GM18867 (cell line): ENCODE results near the gene EIF3F.

Source experiments
- ATAC-seq: cut with Tn5 transposase; IDR thresholded peaks from one replicate; pipeline ENCODE4 v1.9.1; 2021; ENCODE audit warnings: mild to moderate bottlenecking, moderate library complexity; ENCODE audit not compliant: unreplicated experiment

The EIF3F gene

DNA sequence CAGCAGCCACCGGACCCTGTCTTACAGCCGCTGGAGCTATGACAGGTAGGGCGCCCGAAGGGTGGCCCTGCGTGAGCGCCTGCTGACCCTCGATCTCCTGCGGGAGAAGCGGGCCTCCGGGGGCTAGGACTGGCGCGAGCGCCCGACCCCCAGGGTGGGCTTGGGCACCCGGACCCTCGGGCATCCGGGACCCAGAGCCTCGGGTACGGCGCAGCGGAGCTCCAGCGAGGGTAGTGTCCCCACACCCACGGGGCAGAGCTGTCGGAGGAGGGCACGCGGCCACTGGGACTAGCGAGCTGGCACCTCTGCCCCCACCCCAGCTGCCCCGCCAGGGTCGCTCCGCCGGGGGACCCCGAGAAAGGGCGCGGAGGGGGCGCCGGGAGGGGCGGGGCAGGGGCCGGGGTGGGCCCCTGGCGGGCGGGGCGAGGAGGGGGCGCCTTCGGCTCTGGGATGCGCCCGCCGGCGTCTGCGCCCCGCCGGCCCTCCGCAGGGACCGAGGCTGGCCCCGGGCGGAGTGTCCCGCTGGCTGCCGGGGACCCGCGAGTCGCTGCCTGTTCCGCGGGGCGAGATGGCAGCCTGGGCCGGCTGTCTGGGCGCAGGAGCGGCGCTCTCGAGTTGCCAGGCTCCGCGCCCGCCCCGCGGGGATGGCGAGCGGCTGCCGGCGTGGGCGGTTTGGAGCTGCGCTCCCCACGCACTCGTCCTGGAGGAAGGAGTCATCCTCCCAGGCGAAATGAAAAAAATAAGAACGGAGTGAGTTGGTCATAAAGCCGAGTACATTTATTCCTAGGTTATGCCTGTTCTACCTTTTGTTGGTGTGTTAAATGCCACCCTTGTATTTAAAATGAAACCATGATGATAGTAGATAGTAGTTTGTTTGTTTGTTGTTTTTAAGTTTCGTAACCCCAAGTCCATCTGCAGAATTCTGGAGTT, 32.4 kb downstream of the EIF3F start:
- peak; percentile 35 for ATAC-seq

DNA sequence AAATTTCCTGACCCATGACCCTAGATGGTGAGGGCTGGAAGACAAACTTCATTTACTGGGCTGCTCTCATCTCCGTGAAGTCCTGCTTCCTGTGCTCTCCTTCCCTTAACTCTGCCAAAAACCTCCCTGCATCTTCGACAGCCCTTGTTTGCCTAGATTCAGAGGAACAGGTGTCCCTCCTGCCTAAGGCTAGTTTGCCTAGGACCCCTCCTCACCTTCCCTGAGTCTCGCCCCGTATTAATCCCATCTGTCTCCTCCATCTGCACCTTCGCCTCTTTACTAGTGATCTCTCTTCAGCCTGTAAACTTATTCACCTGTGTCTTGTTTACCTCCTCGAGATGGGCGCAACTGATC, 33.1 kb downstream of the EIF3F start:
- ATAC-seq: no peak

DNA sequence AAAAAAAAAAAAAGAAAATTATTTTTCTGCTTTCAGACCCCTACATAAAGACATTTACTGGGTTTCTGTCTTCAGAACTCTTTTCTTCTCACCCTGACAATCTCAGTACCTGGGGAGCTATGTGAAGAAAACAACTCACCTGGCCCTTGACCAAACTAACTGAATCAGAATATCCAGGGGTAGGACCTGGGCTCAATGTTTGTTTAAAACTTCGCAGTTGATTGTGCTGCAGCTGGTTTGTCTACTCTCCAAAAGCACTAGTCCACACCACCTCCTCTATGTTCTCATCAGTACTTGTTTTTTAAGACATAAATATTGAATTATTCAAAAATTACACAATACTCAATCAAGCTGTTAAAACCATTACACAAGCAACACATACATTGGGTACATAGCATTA, 34.8 kb downstream of the EIF3F start:
- ATAC-seq: no peak

DNA sequence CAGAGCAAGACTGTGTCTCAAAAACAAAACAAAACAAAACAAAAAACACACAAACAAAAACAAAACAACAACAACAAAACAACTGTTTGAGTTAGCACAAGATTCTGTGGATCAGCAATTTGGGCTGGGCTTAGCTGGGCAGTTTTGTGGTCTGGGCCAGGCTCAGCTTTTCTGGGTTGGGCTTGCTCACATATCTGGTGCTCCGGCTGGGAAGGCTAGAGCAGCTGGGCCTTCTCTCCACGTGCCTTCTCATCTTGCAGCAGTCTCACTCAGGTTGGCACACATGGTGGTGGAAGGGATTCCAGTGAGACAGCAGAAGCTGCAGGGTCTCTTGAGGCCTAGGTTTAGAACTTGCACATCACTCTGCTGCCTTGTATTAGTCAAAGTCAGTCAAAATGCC, 35.7 kb downstream of the EIF3F start:
- ATAC-seq: no peak

DNA sequence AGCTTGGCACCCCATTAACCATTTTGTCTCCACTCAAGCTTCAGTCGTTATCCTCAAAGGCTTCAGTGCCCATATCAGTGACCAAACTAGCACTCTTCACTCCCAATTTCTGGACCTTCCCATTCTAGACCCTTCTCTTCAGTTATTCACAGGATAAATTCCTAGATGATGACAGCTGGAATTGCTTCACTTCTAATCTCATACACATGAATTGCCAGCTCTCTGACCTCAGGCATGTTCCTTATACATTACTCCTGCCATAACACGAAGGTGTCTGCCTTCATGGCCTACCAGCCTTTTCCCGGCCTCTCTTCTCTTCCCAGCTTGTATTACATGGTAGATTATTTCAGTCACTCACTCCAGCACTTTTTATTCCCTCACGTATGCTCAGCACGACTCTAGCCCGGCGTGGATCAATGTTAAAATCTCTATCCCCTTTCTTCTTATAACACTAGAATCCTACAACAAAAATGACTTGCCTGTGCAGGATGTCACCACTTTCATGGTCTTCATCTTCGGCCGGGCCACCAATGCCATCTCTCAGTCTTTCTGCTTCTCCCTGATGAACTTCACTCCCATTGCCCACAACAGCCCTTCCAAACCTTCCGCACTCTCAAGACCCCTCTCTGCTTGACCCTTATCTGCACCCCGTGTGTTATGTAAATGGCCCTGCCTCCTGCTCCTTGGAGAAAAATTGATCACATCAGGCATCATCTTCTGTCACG, 36.9 kb downstream of the EIF3F start:
- ATAC-seq: no peak

DNA sequence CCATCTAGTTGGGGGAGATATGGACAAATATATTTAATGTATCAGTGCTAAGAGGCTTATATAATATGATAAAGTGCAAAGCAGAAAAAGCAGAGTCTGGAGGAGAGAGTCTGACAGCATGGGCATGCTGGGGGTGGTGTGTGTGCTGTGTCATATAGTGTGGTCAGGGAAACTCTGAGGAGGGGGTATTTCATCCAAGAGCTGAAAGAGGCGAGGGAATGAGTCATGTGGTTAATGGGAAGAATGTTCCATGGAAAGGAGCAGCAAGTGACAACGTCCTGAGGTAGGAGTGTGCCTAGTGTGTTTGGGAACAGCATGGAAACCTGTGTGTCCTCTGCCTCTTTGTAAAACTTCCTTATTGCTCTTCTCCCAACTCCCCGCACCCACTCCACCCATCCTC, 38.0 kb downstream of the EIF3F start:
- ATAC-seq: no peak

DNA sequence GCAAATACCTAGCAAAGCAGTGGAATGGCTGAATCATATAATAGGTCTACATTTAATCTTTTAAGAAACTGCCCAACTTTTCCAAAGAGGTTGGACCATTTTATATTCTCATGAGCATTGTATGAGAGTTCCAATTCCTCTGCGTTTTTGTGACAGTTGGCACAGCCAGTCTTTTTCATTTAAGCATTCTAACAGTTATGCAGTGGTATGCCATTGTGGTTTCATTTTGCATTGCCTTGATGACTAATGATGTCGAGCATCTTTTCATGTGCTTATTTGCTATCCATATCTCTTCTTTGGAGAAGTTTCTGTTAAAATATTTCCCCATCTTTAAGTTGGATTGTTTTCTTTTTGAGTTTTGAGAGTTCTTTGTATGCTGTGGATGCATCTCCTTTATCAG, 38.7 kb downstream of the EIF3F start:
- ATAC-seq: no peak

DNA sequence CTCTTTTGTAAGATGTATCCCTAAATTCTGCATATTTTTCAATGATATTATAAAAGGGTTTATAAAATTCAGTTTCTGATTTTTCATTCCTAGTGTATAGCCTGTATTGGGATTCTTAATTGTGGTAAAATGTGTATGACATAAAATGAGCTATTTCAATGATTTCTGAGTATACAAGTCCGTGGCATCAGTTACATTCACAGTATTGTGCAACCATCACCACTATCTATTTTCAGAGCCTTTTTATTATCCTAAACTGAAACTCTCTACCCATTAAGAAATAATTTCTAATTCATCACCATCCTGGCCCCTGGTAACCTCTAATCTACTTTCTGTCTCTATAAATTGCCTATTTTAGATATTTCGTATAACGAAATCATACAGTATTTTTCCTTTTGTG, 39.8 kb downstream of the EIF3F start:
- ATAC-seq: no peak

DNA sequence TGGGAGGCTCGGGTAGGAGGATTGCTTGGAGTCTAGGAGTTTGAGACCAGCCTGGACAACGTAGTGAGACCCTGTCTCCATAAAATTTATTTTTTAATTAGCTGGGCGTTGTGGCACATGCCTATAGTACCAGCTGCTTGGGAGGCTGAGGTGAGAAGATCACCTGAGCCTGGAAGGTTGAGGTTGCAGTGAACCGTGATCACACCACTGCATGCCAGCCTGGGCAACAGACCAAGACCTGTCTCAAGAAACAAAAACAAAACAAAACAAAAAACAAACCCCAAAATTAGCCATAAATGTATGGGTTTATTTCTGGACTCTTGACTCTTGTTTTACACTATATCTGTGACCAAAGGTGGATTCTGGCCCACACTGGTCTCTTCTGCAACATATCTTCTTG, 41.6 kb downstream of the EIF3F start:
- no peak for ATAC-seq

DNA sequence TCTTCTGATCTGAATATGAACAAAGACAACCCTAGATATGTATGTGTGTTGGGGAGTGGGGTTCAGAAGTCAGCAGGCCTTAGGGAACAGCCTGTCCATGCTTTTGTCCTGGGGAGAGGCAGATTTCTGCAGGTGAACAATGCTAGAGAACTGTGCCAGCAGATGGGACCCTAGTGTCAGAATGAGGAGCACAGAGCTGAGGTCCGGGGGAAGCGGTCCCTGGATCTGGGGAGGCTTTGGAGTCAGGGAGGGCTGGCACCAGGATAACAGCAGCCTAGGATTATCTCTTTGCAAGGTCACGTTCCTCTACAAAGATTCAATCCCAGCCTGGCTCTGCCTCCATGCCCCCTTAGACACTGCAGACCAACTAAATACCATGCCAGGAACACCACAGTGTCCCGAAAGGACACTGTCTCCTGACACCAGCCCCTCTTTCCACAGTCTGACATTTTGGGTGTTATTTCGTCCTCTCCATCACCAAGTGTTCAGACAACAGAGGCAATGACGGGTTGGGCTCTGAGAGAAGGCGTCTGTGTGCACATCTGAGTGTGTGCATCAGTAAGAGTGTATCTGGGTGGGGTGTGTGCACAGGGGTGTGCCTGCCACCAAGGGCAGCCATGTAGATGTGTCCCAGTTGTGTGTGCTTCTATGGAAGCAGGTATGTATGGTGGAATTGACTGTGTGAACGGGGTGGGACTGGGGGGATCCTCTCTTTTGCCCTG, 43.5 kb downstream of the EIF3F start:
- no peak for ATAC-seq

DNA sequence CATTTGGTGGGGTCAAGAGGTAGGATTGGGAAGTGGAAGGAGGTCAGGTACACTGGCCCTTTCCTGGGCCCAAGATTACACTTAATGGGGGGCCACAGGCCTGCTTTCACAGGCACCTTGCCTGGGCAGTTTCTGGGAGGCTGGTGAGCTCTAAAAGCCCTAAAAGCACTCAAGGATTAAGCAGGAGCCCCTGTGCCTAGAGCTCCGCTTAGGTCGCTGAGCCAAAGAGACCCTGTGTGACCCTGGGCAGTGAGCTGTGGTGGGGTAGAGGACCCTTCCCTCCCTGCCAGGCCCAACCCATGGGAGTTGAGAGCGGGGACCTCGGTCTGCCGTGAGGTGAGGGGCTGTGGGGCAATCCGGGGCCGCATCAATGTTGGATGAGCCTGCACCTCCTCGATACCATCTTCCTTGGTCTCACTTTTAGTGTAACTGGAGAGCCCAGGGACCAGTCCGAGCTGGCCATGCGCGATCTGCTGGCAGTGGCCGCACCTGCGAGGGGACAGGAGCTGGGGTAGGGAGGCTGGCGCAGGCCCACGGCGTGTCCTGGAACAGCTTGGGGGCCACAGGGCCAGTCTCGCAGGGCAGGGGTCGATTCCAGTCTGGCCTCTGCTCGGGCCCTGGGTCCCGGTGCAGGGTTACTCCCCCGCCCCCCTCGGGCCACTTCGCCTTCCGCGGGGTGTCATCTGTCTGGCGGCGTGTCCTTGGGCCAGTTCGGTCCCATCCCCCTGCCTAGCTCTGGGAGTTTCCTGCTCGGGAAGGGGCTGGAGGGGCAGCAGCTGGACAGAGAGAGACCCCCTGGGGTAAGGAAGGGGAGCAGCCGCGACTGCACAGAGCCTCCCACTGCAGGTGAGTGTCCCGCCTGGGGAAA, 44.3 kb downstream of the EIF3F start:
- no peak for ATAC-seq

DNA sequence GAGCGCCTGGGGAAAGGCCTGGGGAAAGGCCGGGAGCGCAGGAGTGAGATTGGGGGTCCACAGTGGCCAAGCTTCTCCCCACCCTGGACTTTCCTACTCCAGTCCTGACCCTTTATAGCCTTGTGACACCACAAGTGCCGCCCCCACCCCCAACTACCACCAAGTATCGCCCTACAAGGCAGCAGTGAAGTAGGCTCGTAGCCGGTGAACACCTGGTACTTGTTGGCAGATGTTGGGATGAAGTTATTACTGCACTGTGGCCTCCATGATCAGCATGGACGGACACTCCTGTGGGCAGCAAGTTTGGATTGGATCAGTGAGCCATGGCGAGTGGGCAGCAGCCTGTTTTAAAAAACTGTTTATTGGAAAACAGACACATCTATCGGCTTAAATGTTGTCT, 45.0 kb downstream of the EIF3F start:
- no peak for ATAC-seq

DNA sequence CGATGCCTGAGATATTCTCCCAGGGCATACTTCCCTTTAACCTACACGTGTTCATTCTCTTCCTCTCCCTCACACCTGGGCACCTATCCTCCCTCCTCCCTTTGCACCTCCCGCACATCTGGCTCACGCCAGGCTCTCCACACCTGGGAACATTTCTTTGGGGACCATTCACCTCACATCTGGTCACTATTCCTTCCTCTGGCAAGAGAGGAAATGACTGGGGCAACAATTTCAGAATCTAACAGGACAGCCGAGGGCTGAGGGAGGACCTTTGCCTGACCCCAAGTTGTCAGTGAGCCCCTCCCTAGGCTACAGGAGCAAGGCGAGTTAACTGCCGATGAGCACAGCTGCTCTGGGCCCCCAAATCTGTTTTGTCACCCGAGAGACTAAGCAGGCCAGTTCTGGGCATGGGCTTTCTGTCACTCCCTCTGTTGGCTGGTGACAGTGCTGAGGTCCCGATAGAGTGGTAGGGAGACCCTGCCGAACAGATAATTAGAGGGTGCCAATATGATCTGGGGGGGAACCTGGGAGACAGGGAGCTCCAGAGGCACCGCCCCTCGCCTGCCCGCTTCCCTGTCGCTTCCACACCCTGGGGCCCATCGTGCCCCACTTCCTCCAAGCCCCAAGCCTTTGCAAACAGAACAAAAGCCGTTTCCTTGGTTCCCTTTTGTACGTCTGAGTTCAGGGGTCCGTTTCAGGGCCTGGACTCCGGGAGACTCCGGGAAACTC, 45.6 kb downstream of the EIF3F start:
- no peak for ATAC-seq

DNA sequence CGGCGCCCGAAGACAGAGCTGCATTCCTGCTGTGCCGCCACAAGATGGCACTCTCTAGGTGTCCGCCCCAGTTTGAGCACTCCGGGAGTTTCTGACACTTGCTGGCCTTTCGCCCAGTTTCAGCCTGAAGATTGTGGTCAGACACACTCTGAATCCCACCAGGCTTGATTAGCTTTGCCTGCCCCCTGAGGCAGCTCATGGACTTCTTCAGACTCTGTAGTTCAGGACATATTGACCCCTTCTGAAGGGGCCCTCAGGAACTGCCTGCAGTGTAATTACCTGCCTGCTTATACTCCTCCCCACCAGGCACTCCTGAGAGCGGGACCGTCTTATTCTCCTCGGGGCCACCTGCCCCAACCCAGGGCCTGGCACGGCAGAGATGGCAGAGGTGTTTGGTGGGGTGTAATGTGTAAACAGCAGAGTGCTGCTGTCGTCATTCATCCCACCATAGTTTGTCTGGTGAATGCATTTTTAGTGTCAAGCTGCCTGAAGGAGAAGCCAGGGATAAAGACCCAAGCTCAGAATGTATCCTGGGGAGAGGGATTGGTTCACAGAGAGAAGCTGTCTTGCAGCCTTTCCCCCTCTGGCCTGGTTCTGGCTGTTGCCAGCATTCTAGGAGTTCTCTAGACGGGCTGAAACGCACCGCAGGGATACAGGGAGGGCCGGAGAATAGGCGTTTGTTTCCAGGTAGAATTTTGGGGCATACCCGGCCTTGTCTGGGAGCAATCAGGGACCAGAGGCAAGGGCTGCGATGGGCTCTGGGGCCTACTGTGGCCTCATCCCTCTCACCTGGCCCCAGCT, 46.4 kb downstream of the EIF3F start:
- peak; percentile 78 for ATAC-seq

DNA sequence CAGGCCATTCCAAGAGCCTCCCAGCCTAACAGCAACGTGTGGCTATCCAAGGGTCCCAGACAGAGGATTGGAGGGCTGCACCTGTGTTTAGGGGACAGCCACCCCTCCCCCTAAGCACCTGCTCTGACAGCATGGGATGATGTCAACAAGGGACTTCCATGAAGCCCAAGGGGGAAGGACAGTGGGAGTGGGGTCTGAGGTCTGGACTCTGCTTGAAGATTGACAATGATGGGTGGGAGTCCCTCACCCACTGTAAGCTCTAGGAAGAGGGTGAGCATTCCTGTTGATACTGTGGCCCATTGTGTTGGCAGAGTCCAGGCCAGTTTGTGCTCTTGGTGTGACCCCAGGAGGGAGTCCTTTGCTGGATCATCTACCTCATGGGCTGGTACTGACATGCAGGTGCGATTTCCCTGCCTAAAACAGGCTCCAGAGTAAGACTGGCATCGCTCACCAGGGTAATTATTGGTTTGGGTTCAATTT, 47.0 kb downstream of the EIF3F start:
- no peak for ATAC-seq

DNA sequence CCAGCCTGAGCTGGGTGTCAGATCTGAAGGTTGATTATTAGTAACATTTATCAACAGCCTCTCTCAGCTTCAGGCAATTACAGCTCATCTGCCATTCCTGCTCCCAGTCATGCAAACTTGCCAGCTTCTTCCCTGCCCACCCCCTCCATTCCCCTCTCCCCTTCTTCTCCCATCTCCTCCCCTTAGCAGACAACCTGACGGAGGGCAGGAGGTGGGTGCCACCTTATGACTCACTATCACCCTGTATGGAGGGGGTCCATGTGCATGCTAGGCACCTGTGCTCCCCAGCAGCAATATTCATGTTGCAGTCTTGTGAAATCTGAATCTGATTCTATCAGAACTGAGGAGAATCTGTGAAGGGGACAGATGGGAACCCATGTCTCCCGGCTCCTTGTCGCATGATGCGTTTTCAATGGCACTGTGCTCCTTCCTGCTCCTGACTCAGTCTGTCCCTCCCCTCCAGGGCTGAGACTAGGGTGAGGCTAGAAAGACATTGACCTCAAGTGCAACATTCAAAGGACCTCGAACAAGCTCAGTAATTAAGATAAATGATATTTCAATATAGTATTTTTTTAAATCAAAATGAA, 47.6 kb downstream of the EIF3F start:
- ATAC-seq: no peak

DNA sequence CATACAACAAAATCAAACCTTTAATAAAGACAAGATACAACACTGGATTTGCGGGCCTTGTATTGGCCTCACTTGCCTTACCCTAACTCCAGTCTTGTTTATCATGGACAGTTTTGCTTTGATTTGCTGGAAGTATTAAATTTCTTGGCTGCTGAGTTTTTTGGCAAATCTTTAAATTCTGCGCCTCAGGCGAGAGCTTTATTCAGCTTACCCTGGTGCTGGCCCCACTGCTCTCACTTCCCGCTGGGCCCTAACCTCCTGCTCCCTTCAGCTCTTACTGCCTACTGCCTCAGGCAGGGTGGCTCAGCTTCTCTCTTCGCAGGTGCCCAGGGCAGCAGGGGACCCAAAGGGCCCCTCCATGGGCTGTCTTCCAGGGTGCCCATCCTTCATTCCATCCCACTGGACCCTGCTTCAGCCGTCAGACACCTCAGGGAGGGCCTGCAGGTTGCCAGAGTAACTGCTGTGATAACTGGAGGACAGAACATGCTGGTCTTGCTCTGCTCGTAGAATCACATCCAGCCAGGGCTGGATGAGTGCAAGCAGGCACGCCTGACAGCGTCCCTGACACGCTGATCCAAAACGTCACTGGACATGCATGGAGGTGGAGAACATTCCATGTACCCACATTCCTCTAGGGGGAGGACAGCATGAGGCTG, 48.2 kb downstream of the EIF3F start:
- no peak for ATAC-seq
